NCI-H1105 treated with DMSO at 0.1 percent for 48 hours (cell line): ENCODE measurements around the gene CACNA1C.
A peak's percentile ranks its signal among the peaks of the same experiment; 100 is the strongest.

ENCODE experiments used
- DNase-seq: peaks from one replicate; lab custom pipeline; 2025; lab: John Stamatoyannopoulos, UW

CACNA1C gene

GRCh38 chr12:2364631-2365051, 311.9 kb downstream of the CACNA1C start:
- no peak for DNase-seq

GRCh38 chr12:2366711-2367110, 313.9 kb downstream of the CACNA1C start:
- no peak for DNase-seq

GRCh38 chr12:2372178-2372577, 319.4 kb downstream of the CACNA1C start:
- no peak for DNase-seq

GRCh38 chr12:2372735-2373134, 319.9 kb downstream of the CACNA1C start:
- DNase-seq = no peak

- DNase-seq = no peak
Measured at GRCh38 chr12:2373307-2373706, 320.5 kb downstream of the CACNA1C start.

- DNase-seq = no peak
Measured at GRCh38 chr12:2374092-2374906, 321.5 kb downstream of the CACNA1C start.

- no peak for DNase-seq
Measured at GRCh38 chr12:2375871-2376270, 323.1 kb downstream of the CACNA1C start.

- DNase-seq = peak; percentile 94
Measured at GRCh38 chr12:2376908-2377657, 324.3 kb downstream of the CACNA1C start.

GRCh38 chr12:2378835-2379330, 326.1 kb downstream of the CACNA1C start:
- DNase-seq = no peak

- DNase-seq = no peak
Measured at GRCh38 chr12:2380946-2381345, 328.2 kb downstream of the CACNA1C start.

- peak; percentile 11 for DNase-seq
Measured at GRCh38 chr12:2382370-2383155, 329.8 kb downstream of the CACNA1C start.

GRCh38 chr12:2383325-2384028, 330.7 kb downstream of the CACNA1C start:
- no peak for DNase-seq

GRCh38 chr12:2384029-2384386, 331.2 kb downstream of the CACNA1C start:
- DNase-seq = no peak

GRCh38 chr12:2384533-2385351, 332.0 kb downstream of the CACNA1C start:
- no peak for DNase-seq

GRCh38 chr12:2385529-2385928, 332.7 kb downstream of the CACNA1C start:
- no peak for DNase-seq

GRCh38 chr12:2386566-2386965, 333.8 kb downstream of the CACNA1C start:
- DNase-seq = no peak

- DNase-seq = no peak
Measured at GRCh38 chr12:2387103-2387834, 334.5 kb downstream of the CACNA1C start.

- DNase-seq = no peak
Measured at GRCh38 chr12:2389079-2389790, 336.4 kb downstream of the CACNA1C start.

- DNase-seq = no peak
Measured at GRCh38 chr12:2390133-2390532, 337.3 kb downstream of the CACNA1C start.
